Stimulated activated CD8-positive, alpha-beta memory T cell treated with anti-CD3 and anti-CD28 coated beads, Interleukin-4, amount 100 ng/mL, for 1 hour (primary cell): Measurements from ENCODE around the gene FSHR.

Experiments
- DNase-seq, 2 donors: peaks; one replicate each; pipeline ENCODE4 v3.0.0-alpha.2; 2020; ENCODE audit warnings: low read depth in 2 of 2, low spot score in 1 of 2

Gene FSHR

GRCh38 chr2:49033394-49034185 is 120.7 kb downstream of the FSHR start:
- no peak for DNase-seq

GRCh38 chr2:49032936-49033335 is 121.4 kb downstream of the FSHR start:
- no peak for DNase-seq

- DNase-seq: no peak
These were observed 122.2 kb downstream of the FSHR start for GRCh38 chr2:49032126-49032525.

GRCh38 chr2:49029406-49029805 is 124.9 kb downstream of the FSHR start:
- no peak for DNase-seq

GRCh38 chr2:49028101-49028500 is 126.2 kb downstream of the FSHR start:
- DNase-seq: no peak

- no peak for DNase-seq
These were observed 127.6 kb downstream of the FSHR start for GRCh38 chr2:49026706-49027105.

GRCh38 chr2:49021271-49021670 is 133.0 kb downstream of the FSHR start:
- DNase-seq: no peak

GRCh38 chr2:49005261-49005660 is 149.1 kb downstream of the FSHR start:
- no peak for DNase-seq

- no peak for DNase-seq
These were observed 150.2 kb downstream of the FSHR start for GRCh38 chr2:49004036-49004626.

GRCh38 chr2:49003201-49003600 is 151.1 kb downstream of the FSHR start:
- no peak for DNase-seq

- no peak for DNase-seq
These were observed 151.6 kb downstream of the FSHR start for GRCh38 chr2:49002750-49003149.

GRCh38 chr2:49000695-49001094 is 153.6 kb downstream of the FSHR start:
- no peak for DNase-seq

- DNase-seq: no peak
These were observed 155.9 kb downstream of the FSHR start for GRCh38 chr2:48998449-48998848.

GRCh38 chr2:48993576-48993975 is 160.7 kb downstream of the FSHR start:
- no peak for DNase-seq

- DNase-seq: no peak
These were observed 162.7 kb downstream of the FSHR start for GRCh38 chr2:48991415-48992131.

GRCh38 chr2:48984922-48985321 is 169.4 kb downstream of the FSHR start:
- no peak for DNase-seq

- no peak for DNase-seq
These were observed 170.8 kb downstream of the FSHR start for GRCh38 chr2:48983551-48983950.

- DNase-seq: no peak
These were observed 171.4 kb downstream of the FSHR start for GRCh38 chr2:48982887-48983435.

GRCh38 chr2:48980846-48981245 is 173.5 kb downstream of the FSHR start:
- no peak for DNase-seq

GRCh38 chr2:48979691-48980090 is 174.6 kb downstream of the FSHR start:
- no peak for DNase-seq

GRCh38 chr2:48978131-48978530 is 176.2 kb downstream of the FSHR start:
- DNase-seq: no peak

GRCh38 chr2:48971801-48972200 is 182.5 kb downstream of the FSHR start:
- DNase-seq: no peak
